Activated CD8-positive, alpha-beta memory T cell treated with anti-CD3 and anti-CD28 coated beads, Interleukin-2, amount 50 U/mL, for 24 hours (primary cell): ENCODE results near the gene PARD3B.

Source experiments
- DNase-seq: peaks from one replicate; pipeline ENCODE4 v3.0.0-alpha.2; 2020; ENCODE audit errors: extremely low read depth

The PARD3B gene

GRCh38 chr2:204655626-204656025, 110.4 kb downstream of the PARD3B start:
- DNase-seq = no peak

- no peak for DNase-seq
Measured at GRCh38 chr2:204657024-204657423, 111.7 kb downstream of the PARD3B start.

- DNase-seq = no peak
Measured at GRCh38 chr2:204662956-204663355, 117.7 kb downstream of the PARD3B start.

GRCh38 chr2:204663816-204664425, 118.6 kb downstream of the PARD3B start:
- no peak for DNase-seq

GRCh38 chr2:204664708-204665121, 119.4 kb downstream of the PARD3B start:
- no peak for DNase-seq

- DNase-seq = no peak
Measured at GRCh38 chr2:204665207-204665606, 119.9 kb downstream of the PARD3B start.

GRCh38 chr2:204665771-204666170, 120.5 kb downstream of the PARD3B start:
- DNase-seq = no peak

- no peak for DNase-seq
Measured at GRCh38 chr2:204667990-204668389, 122.7 kb downstream of the PARD3B start.

- no peak for DNase-seq
Measured at GRCh38 chr2:204669382-204669781, 124.1 kb downstream of the PARD3B start.

- DNase-seq = no peak
Measured at GRCh38 chr2:204670124-204670523, 124.8 kb downstream of the PARD3B start.

GRCh38 chr2:204670756-204671155, 125.5 kb downstream of the PARD3B start:
- no peak for DNase-seq

- DNase-seq = no peak
Measured at GRCh38 chr2:204672772-204673171, 127.5 kb downstream of the PARD3B start.

GRCh38 chr2:204673877-204674276, 128.6 kb downstream of the PARD3B start:
- DNase-seq = no peak

GRCh38 chr2:204678031-204678430, 132.8 kb downstream of the PARD3B start:
- DNase-seq = no peak

- DNase-seq = no peak
Measured at GRCh38 chr2:204680576-204680975, 135.3 kb downstream of the PARD3B start.

GRCh38 chr2:204681412-204681811, 136.1 kb downstream of the PARD3B start:
- DNase-seq = no peak

- no peak for DNase-seq
Measured at GRCh38 chr2:204683384-204683783, 138.1 kb downstream of the PARD3B start.

- no peak for DNase-seq
Measured at GRCh38 chr2:204686406-204686805, 141.1 kb downstream of the PARD3B start.

- no peak for DNase-seq
Measured at GRCh38 chr2:204687776-204688175, 142.5 kb downstream of the PARD3B start.

GRCh38 chr2:204691911-204692510, 146.7 kb downstream of the PARD3B start:
- DNase-seq = no peak

GRCh38 chr2:204692790-204693189, 147.5 kb downstream of the PARD3B start:
- no peak for DNase-seq

- no peak for DNase-seq
Measured at GRCh38 chr2:204693262-204693661, 148.0 kb downstream of the PARD3B start.

- no peak for DNase-seq
Measured at GRCh38 chr2:204695506-204695905, 150.2 kb downstream of the PARD3B start.

GRCh38 chr2:204696124-204696523, 150.8 kb downstream of the PARD3B start:
- DNase-seq = no peak
